WTC11 (cell line): Measurements from ENCODE around the gene FAR2. TPM values are rescaled to one million over a fixed set of nuclear protein-coding genes. Genes with fewer than 3 reads are reported as not detected.
"Not testable (repeated sequence)": the region's sequence is repeated elsewhere in the genome, so short reads cannot be mapped to it uniquely, and the experiment has no call there.

Source experiments
- ATAC-seq: fragments of 200-7000 bp; cut with Tn5 transposase; 2 replicates; pipeline ENCODE4 v1.10.0; 2021; ENCODE audit warnings: mild to moderate bottlenecking, moderate library complexity
- CTCF ChIA-PET: fragments of 300-600 bp; sonication (Branson Sonifier 250); formaldehyde crosslinking; loops from one replicate; lab custom pipeline; 2021; ENCODE audit warnings: antibody characterized with exemption; lab: Charles Lee
- POLR2A ChIA-PET: fragments of 350-600 bp; sonication (Branson Sonifier 250); formaldehyde crosslinking; loops from one replicate; lab custom pipeline; 2021; ENCODE audit warnings: antibody characterized with exemption; lab: Charles Lee
- DNase-seq: peaks from one replicate; pipeline ENCODE4 v3.0.0; 2021; ENCODE audit warnings: low spot score
- H3K27ac Mint-ChIP-seq: 2 replicates; pipeline ENCODE4 v1.8.0; 2021; ENCODE audit warnings: mixed read lengths
- H3K27me3 Mint-ChIP-seq: 2 replicates; pipeline ENCODE4 v1.8.0; 2021; ENCODE audit warnings: low read depth, mild to moderate bottlenecking, moderate library complexity, mixed read lengths
- H3K36me3 Mint-ChIP-seq: 2 replicates; pipeline ENCODE4 v1.8.0; 2021; ENCODE audit warnings: mixed read lengths
- H3K4me1 Mint-ChIP-seq: 2 replicates; pipeline ENCODE4 v1.8.0; 2022; ENCODE audit warnings: mixed read lengths
- H3K4me3 Mint-ChIP-seq: 2 replicates; pipeline ENCODE4 v1.8.0; 2021; ENCODE audit warnings: mild to moderate bottlenecking, moderate library complexity, mixed read lengths
- H3K9me3 Mint-ChIP-seq: 2 replicates; pipeline ENCODE4 v1.8.0; 2021; ENCODE audit warnings: mixed read lengths
- total RNA-seq: library from RNA; stranded (reverse); gene quantifications from 3 replicates; pipeline ENCODE4 v1.2.3, GENCODE V29; 2021

FAR2 gene
- total RNA-seq, 1 experiment from 2014 or later, result 20.0 TPM

- CTCF ChIA-PET, ATAC-seq, H3K4me3 Mint-ChIP-seq, DNase-seq, H3K4me1 Mint-ChIP-seq, H3K36me3 Mint-ChIP-seq, H3K27me3 Mint-ChIP-seq, H3K27ac Mint-ChIP-seq, POLR2A ChIA-PET: not testable (repeated sequence)
- H3K9me3 Mint-ChIP-seq, result peaks cover 12% of the 10 kb centered on the region
Measured at GRCh38 chr12:29385194-29385593, 236.1 kb downstream of the FAR2 start.

Other genes starting within 250 kb of the FAR2 start
- 46.7 to 55.2 TPM (median 51.4 TPM) in 3 replicates for gene ERGIC2, start 231.9 kb downstream of the FAR2 start, total RNA-seq